ENCODE data around the gene MAK. TPM values are rescaled to one million over a fixed set of nuclear protein-coding genes. Genes with fewer than 3 reads are reported as not detected.

MAK gene
- total RNA-seq, 1 donor from 2014 or later, result 0.14 TPM

- Histone ChIP-seq H3K27ac (replicated peaks) (no peak overlapping the region), H3K36me3 (peaks cover 11% of the 10 kb centered on the region), H3K4me1 (no peaks in the 10 kb centered on the region), H3K27me3 (ENCODE audit: low read depth) (no peaks in the 10 kb centered on the region), H3K4me3 (no peak overlapping the region), H3K9me3 (replicated peaks) (no peaks in the 10 kb centered on the region)
- TF ChIP-seq CTCF (IDR thresholded peaks at IDR 0.05; ENCODE audit: borderline replicate concordance), result no peak
- intact Hi-C loops (cut with micrococcal nuclease), result loop anchor here (10.0 kb wide), 1 partner anchor 289 kb away; no protein-coding TSS in a partner anchor
- no peak for DNase-seq
Measured at GRCh38 chr6:10793695-10794094, 44.6 kb downstream of the MAK start.

- no peak for TF ChIP-seq CTCF (IDR thresholded peaks at IDR 0.05; ENCODE audit: borderline replicate concordance)
- Histone ChIP-seq H3K4me3 (no peak overlapping the region), H3K27me3 (ENCODE audit: low read depth) (no peaks in the 10 kb centered on the region), H3K27ac (replicated peaks) (no peak overlapping the region), H3K4me1 (no peaks in the 10 kb centered on the region), H3K36me3 (peaks cover 11% of the 10 kb centered on the region), H3K9me3 (replicated peaks) (no peaks in the 10 kb centered on the region)
- intact Hi-C loops (cut with micrococcal nuclease), result loop anchor here (10.0 kb wide), 1 partner anchor 288 kb away; no protein-coding TSS in a partner anchor
- no peak for DNase-seq
Measured at GRCh38 chr6:10793035-10793434, 45.3 kb downstream of the MAK start.

GRCh38 chr6:10792101-10792500, 46.2 kb downstream of the MAK start:
- intact Hi-C loops (cut with micrococcal nuclease), result loop anchor here (10.0 kb wide), 1 partner anchor 287 kb away; no protein-coding TSS in a partner anchor

GRCh38 chr6:10791673-10792072, 46.7 kb downstream of the MAK start:
- H3K4me3 ChIP-seq, result no peak overlapping the region
- no peaks in the 10 kb centered on the region for H3K4me1 ChIP-seq
- no peak overlapping the region for H3K27ac ChIP-seq (replicated peaks)
- no peak for TF ChIP-seq CTCF (IDR thresholded peaks at IDR 0.05; ENCODE audit: borderline replicate concordance)
- no peak for DNase-seq
- no peaks in the 10 kb centered on the region for H3K9me3 ChIP-seq (replicated peaks)
- peaks cover 11% of the 10 kb centered on the region for H3K36me3 ChIP-seq
- intact Hi-C loops (cut with micrococcal nuclease), result loop anchor here (10.0 kb wide), 1 partner anchor 287 kb away; no protein-coding TSS in a partner anchor
- H3K27me3 ChIP-seq (ENCODE audit: low read depth), result no peaks in the 10 kb centered on the region

More at GRCh38 chr6:10792101-10792500, 46.2 kb downstream of the MAK start:
- Histone ChIP-seq H3K36me3 (peaks cover 11% of the 10 kb centered on the region), H3K27me3 (ENCODE audit: low read depth) (no peaks in the 10 kb centered on the region), H3K9me3 (replicated peaks) (no peaks in the 10 kb centered on the region), H3K27ac (replicated peaks) (no peak overlapping the region), H3K4me3 (no peak overlapping the region), H3K4me1 (no peaks in the 10 kb centered on the region)
- no peak for DNase-seq
- TF ChIP-seq CTCF (IDR thresholded peaks at IDR 0.05; ENCODE audit: borderline replicate concordance), result no peak

- peaks cover 59% of the 10 kb centered on the region for H3K36me3 ChIP-seq
- TF ChIP-seq CTCF (IDR thresholded peaks at IDR 0.05; ENCODE audit: borderline replicate concordance), result no peak
- H3K27ac ChIP-seq (replicated peaks), result no peak overlapping the region
- H3K9me3 ChIP-seq (replicated peaks), result no peaks in the 10 kb centered on the region
- no peaks in the 10 kb centered on the region for H3K4me1 ChIP-seq
- intact Hi-C loops (cut with micrococcal nuclease), result no loop called here
- no peak for DNase-seq
- H3K27me3 ChIP-seq (ENCODE audit: low read depth), result no peaks in the 10 kb centered on the region
- H3K4me3 ChIP-seq, result no peak overlapping the region
Measured at GRCh38 chr6:10779076-10779475, 59.3 kb downstream of the MAK start.
